Lung (tissue), 12 donors: ENCODE results near the gene CDK9. TPM values are rescaled to one million over a fixed set of nuclear protein-coding genes. Genes with fewer than 3 reads are reported as not detected.

Source experiments
- ATAC-seq: fragments of 200-7000 bp; cut with Tn5 transposase; one replicate; pipeline ENCODE4 v1.9.1; 2020; ENCODE audit warnings: moderate number of reproducible peaks; ENCODE audit not compliant: insufficient read depth, low FRiP score
- DNase-seq, 3 donors: peaks; one replicate each; pipeline ENCODE4 v3.0.0-alpha.2; 2013 to 2017
- H3K27ac ChIP-seq, 2 donors: one replicate each; pipeline ENCODE4 v1.5.1; 2013; ENCODE audit warnings: mild to moderate bottlenecking in 2 of 2, moderate library complexity in 2 of 2, control low read depth in 1 of 2, inconsistent platforms in 1 of 2, low read depth in 1 of 2, low read length in 1 of 2
- H3K27me3 ChIP-seq, 3 donors: one replicate each; pipeline ENCODE4 v1.5.1; 2013; ENCODE audit warnings: low read length in 2 of 3; ENCODE audit not compliant: control insufficient read depth in 3 of 3, insufficient read depth in 3 of 3
- H3K36me3 ChIP-seq, 4 donors: one replicate each; pipeline ENCODE4 v1.5.1; 2013; ENCODE audit warnings: low read length in 4 of 4, mild to moderate bottlenecking in 1 of 4, moderate library complexity in 1 of 4; ENCODE audit not compliant: control insufficient read depth in 4 of 4, insufficient read depth in 4 of 4
- H3K4me1 ChIP-seq, 5 donors: one replicate each; pipeline ENCODE4 v1.5.1; 2013; ENCODE audit warnings: low read length in 5 of 5, mild to moderate bottlenecking in 2 of 5, moderate library complexity in 1 of 5; ENCODE audit not compliant: control insufficient read depth in 5 of 5, insufficient read depth in 5 of 5
- H3K4me3 ChIP-seq: one replicate; pipeline ENCODE4 v1.5.1; 2013; ENCODE audit warnings: mild to moderate bottlenecking, control low read depth, moderate library complexity
- H3K9ac ChIP-seq, 2 donors: one replicate each; pipeline ENCODE4 v1.5.1; 2013; ENCODE audit warnings: low read length in 2 of 2, control low read depth in 1 of 2; ENCODE audit not compliant: insufficient read depth in 1 of 2
- H3K9me3 ChIP-seq, 4 donors: one replicate each; pipeline ENCODE4 v1.5.1; 2013; ENCODE audit warnings: low read length in 3 of 4, mild to moderate bottlenecking in 1 of 4, moderate library complexity in 1 of 4; ENCODE audit not compliant: control insufficient read depth in 4 of 4, insufficient read depth in 3 of 4
- WGBS, 2 donors: extraction: QIAGEN DNeasy Blood & Tissue Kit; methylation state at CpG; one replicate each; pipeline ENCODE4 v1.1.7; 2013; 5-methylcytosine and 5-hydroxymethylcytosine counted together
- polyA plus RNA-seq, 2 donors: library from polyadenylated mRNA; stranded (reverse); fragments of 200-250 nt; gene quantifications; one replicate each; pipeline ENCODE4 v1.2.1, GENCODE V29; 2013
- total RNA-seq, 2 donors: library from RNA; depleted of rRNA in 1 of 2; stranded (reverse); fragments of >200 nt in 1 of 2; gene quantifications; one replicate each; pipeline ENCODE4 v1.2.1, GENCODE V29; 2014 to 2021
- TF ChIP-seq, protein P1 (sequence below): IDR thresholded peaks from 2 replicates; pipeline ENCODE4 v1.5.1; 2012; ENCODE audit warnings: mild to moderate bottlenecking; ENCODE audit errors: control extremely low read depth, extremely low read depth
- donor health status: control.
- donor health status: control.
- donor health status: Bipolar disorder and iron deficiency.
- donor health status: healthy.
- donor health status: DM: yes; HTN: yes; CAD: no.

The CDK9 gene
- total and polyA plus RNA-seq, 4 donors, result 53.9 to 97.9 (median 55.4) TPM

DNA sequence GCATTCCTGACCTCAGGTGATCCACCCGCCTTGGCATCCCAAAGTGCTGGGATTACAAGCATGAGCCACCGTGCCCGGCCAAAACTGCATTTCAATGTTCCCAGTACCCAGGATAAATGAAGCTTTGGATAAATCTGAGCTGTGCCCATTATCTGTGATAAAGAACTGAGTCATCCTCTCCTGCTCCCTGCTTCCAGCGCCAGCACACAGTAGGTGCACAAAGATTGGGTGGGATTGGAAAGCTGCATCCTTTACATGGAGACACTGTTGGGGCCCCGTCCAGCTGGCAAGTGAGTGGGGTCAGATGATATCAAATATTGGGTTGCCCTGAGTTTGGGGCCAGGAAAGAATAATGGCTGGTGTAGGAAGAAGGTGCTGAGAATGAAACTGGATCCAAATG lies 24.8 kb upstream of the CDK9 start:
- peaks cover 0 to 6% (median 0%) of the 10 kb centered on the region in 3 donors for H3K27me3 ChIP-seq
- H3K4me3 ChIP-seq, result no peak overlapping the region
- peaks cover 0 to 5% (median 0%) of the 10 kb centered on the region in 4 donors for H3K36me3 ChIP-seq
- no peak for DNase-seq
- no peak overlapping the region for H3K9ac ChIP-seq
- H3K4me1 ChIP-seq, result peaks cover 0 to 8% (median 0%) of the 10 kb centered on the region in 5 donors
- H3K27ac ChIP-seq, result peak overlapping the region; percentile 68 to 78
- no peak for ATAC-seq
- TF ChIP-seq, protein P1, sequence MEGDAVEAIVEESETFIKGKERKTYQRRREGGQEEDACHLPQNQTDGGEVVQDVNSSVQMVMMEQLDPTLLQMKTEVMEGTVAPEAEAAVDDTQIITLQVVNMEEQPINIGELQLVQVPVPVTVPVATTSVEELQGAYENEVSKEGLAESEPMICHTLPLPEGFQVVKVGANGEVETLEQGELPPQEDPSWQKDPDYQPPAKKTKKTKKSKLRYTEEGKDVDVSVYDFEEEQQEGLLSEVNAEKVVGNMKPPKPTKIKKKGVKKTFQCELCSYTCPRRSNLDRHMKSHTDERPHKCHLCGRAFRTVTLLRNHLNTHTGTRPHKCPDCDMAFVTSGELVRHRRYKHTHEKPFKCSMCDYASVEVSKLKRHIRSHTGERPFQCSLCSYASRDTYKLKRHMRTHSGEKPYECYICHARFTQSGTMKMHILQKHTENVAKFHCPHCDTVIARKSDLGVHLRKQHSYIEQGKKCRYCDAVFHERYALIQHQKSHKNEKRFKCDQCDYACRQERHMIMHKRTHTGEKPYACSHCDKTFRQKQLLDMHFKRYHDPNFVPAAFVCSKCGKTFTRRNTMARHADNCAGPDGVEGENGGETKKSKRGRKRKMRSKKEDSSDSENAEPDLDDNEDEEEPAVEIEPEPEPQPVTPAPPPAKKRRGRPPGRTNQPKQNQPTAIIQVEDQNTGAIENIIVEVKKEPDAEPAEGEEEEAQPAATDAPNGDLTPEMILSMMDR, result no peak
- 63 to 91% methylated on average over 5 of the region's 5 CpGs for WGBS, 2 donors
- H3K9me3 ChIP-seq, result no peaks in the 10 kb centered on the region

DNA sequence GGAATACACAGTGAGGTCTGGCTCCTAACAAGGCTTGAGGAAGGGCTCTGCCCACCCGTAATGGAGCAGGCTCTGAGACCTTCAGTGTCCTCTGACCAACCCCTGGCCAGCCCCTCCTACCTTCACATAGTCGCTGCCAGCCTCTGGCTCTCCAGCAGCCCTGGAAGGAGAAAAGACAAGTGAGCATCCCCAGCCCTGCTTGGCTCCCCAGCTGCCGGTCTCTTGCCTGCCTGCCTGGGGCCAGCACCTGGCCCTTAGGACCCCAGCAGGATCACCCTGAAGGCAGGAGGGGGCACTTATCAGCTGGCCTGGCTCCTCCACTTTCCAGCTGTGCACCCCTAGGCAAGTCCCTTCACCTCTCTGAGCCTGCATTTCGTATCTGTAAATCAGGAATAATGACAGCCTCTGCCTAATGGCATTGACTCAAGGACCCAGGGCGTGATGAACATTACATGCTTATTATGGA lies 24.3 kb upstream of the CDK9 start:
- 63 to 82% methylated on average over 5 of the region's 5 CpGs for WGBS, 2 donors
- H3K9me3 ChIP-seq, result no peaks in the 10 kb centered on the region
- no peak overlapping the region for H3K4me3 ChIP-seq
- H3K9ac ChIP-seq, result no peak overlapping the region
- H3K27me3 ChIP-seq, result peaks cover 0 to 2% (median 0%) of the 10 kb centered on the region in 3 donors
- H3K36me3 ChIP-seq, result peaks cover 0 to 7% (median 0%) of the 10 kb centered on the region in 4 donors
- H3K4me1 ChIP-seq, result peaks cover 0 to 8% (median 0%) of the 10 kb centered on the region in 5 donors
- DNase-seq (no peak), ATAC-seq (no peak)
- TF ChIP-seq, protein P1, result no peak
- H3K27ac ChIP-seq, result peak overlapping the region; percentile 68 to 78

DNA sequence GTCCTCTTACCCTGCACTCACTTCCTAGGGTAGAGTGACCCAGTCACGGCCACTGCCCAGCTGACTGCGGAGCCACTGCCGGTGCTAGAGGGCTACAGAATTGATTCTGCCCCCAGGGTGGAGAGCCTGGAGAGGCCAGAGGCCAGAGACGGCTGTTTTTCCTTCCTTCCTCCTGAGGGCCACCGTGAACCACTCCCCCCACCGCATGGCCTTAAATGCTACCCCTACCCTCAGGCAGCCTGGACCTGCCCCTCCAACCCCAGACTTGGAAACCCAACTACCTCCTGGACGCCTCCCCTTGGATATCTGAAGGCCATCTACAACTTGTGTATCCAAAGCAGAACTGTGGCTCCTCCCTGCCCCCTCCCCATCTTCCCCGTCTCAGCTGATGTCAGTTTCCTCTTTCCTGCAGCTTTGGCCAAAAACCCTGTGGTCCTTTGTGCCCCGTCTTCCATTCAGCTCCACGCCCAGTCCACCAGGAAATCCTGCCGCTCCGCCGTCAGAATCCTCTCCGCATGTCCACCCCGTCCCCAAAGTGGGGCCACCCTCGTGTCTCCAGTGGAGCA lies 23.6 kb upstream of the CDK9 start:
- H3K36me3 ChIP-seq, result peaks cover 0 to 12% (median 0%) of the 10 kb centered on the region in 4 donors
- TF ChIP-seq, protein P1, result no peak
- peaks cover 0 to 13% (median 0%) of the 10 kb centered on the region in 5 donors for H3K4me1 ChIP-seq
- WGBS, 2 donors, result 13 to 30% methylated on average over 16 of the region's 16 CpGs
- ATAC-seq, result peak; percentile 35
- peak overlapping the region; percentile 78 to 93 for H3K27ac ChIP-seq
- no peak overlapping the region for H3K4me3 ChIP-seq
- peak in 2 of 3 donors; percentile 35 to 66 for DNase-seq
- H3K27me3 ChIP-seq, result no peaks in the 10 kb centered on the region
- no peaks in the 10 kb centered on the region for H3K9me3 ChIP-seq
- no peak overlapping the region for H3K9ac ChIP-seq
